Fibroblast of mammary gland (primary cell): ENCODE data around the gene ARHGEF28.

Experiments used
- DNase-seq: peaks from one replicate; pipeline ENCODE4 v3.0.0-alpha.2; 2010; ENCODE audit warnings: low read depth
- H3K4me3 ChIP-seq: 2 replicates; pipeline ENCODE4 v1.5.1; 2011; ENCODE audit warnings: low read depth, mild to moderate bottlenecking, low read length, moderate library complexity; ENCODE audit not compliant: control insufficient read depth
- CTCF ChIP-seq: conservative IDR thresholded peaks from 2 replicates; pipeline ENCODE4 v1.5.1; 2011; ENCODE audit warnings: low read depth, low read length, inconsistent platforms; ENCODE audit not compliant: control insufficient read depth, insufficient read depth

ARHGEF28 gene

GRCh38 chr5:73981704-73982103 is 355.7 kb downstream of the ARHGEF28 start:
- no peak for TF ChIP-seq CTCF
- H3K4me3 ChIP-seq, result no peak overlapping the region
- no peak for DNase-seq

- TF ChIP-seq CTCF, result no peak
- no peak overlapping the region for H3K4me3 ChIP-seq
- DNase-seq, result no peak
These were observed 357.6 kb downstream of the ARHGEF28 start for GRCh38 chr5:73983644-73984043.

- peak; percentile 41 for DNase-seq
- H3K4me3 ChIP-seq, result no peak overlapping the region
- peak; percentile 45 for TF ChIP-seq CTCF
These were observed 359.1 kb downstream of the ARHGEF28 start for GRCh38 chr5:73985145-73985544.

- no peak overlapping the region for H3K4me3 ChIP-seq
- DNase-seq, result no peak
- no peak for TF ChIP-seq CTCF
These were observed 360.7 kb downstream of the ARHGEF28 start for GRCh38 chr5:73986729-73987128.

- no peak for TF ChIP-seq CTCF
- no peak for DNase-seq
- H3K4me3 ChIP-seq, result no peak overlapping the region
These were observed 361.9 kb downstream of the ARHGEF28 start for GRCh38 chr5:73987915-73988314.

GRCh38 chr5:73989956-73990355 is 364.0 kb downstream of the ARHGEF28 start:
- DNase-seq, result no peak
- TF ChIP-seq CTCF, result no peak
- H3K4me3 ChIP-seq, result no peak overlapping the region
